ENCODE measurements around the gene PDGFD.

PDGFD gene

DNA sequence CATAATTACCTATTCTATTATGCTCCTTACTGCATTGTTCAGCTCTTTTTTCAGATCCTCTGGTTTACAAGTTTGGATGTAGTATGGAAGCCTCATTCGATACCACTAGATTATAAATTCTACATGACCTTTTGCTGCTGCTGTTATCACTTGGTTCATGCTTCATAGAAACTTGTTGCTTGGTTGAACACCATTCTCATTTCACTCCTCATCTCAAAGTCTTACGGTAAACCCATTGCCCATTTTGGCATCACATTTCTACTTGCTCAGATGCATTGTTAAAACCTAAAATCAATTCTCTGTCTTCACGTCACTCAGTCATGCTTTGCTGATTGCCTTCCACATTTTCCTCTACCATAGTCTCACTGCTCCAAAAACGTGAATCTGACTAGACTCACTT, 283.0 kb downstream of the PDGFD start:
- DNase-seq = no peak

DNA sequence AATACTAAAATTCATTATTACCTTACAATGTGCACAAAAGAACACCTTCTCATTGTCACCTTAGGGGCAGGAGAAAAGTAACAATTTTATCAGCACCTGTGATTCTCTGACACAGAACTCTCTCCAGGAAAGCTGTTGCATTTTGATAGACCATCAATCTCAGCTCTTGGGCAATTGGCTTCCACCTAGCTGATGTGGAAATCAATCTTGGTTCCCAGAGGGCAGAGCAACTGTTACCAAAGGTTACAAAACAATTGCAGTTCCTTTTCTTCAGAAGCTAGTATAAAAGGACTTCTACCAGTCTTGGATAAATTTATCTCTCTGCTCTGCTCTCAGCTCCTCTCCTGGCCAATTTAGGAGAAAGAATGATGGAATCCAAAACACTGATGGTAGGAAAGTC, 285.3 kb downstream of the PDGFD start:
- peak; percentile 61 to 69 for DNase-seq

DNA sequence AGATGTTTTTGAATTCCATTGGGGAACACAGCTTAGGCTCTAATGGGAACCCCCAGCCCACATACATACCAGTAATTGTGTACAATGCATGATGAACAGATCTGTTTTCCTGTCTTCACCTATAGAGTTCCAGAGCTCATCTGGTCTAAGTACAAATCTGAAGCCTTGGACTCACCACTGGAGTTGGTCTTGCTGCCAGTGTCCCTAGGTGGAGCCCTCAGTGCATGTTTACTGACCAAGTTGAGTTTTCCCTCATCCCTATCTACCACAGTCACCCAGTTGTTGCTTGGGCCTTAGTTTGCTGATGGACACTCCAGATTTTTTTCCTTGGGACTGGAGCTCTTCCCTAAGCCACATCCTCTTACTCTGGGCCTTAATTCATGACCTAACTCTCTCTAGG, 286.7 kb downstream of the PDGFD start:
- no peak for DNase-seq

DNA sequence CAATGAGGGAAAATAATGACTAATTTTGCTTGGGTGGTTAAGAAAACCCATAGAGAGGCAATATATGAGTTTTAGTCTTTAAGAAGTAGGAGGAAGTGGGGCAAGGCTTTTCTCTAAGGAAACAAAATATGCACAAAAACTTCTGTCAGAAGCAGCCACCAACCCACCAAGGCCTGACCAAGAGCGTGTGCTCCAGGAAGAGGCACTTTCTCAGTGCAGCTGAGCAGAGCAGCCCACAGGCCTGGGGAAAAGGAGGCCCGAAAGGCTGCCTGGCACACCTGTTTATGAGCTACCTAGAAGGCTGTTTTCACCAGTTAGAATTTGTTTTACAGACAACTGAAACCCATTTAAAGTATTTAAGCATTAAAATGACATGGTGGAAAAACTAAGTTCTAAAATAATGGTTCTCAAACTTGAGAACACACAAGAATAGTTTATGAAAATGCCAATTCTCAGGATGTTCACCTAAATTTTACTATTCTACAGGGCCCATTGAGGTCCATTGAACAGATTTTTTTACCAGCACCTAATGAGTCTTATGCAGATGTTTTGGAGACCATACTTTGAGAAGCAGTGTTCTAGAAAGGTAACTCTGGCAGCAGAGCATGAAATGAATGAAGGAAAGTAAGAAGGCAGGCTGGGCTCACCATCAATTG, 288.0 kb downstream of the PDGFD start:
- peak in 1 of 2 donors; percentile 24 for DNase-seq

DNA sequence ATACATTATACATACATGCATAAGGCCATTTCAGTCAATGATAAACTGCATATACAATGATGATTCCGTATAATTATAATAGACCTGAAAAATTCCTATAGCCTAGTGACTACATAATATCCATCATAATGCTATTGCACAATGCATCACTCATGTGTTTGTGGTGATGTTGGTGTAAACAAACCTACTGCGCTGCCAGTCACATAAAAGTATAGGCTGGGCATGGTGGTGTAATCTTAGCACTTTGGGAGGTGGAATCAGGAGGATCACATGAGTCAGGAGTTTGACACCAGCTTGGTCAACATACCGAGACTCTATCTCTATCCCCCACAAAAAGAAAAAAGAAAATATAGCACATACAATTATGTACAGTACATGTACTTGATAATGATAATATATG, 291.2 kb downstream of the PDGFD start:
- DNase-seq = peak; percentile 21 to 26

DNA sequence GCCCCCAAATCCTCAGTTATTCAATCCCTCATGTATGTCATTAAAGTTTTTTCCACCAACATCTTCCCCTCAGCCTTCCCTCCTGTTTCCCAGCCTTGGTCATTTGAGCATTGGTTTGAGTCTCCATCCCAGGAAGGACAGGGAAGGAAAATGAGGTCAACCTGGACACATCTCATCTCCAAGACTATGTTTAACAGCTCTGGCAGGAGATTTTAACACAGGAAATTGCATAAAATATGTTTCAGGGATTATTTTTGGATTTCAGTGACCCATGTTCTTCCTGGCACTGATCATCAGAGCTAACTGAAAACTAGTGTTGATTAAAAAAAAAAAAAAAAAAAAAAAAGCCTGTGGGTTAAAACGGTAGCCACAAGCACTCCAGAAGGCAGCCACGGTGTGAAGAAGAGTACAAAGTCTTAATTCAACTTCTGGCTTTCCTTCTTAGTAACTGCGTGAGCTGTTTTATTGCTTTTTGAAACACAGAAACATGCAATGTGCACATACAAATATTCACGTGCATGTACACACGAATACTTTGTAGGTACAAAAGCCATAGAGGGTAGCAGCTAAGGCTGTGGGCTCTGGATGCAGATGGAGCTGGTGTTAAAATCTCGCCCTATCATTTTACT, 291.9 kb downstream of the PDGFD start:
- no peak for DNase-seq

DNA sequence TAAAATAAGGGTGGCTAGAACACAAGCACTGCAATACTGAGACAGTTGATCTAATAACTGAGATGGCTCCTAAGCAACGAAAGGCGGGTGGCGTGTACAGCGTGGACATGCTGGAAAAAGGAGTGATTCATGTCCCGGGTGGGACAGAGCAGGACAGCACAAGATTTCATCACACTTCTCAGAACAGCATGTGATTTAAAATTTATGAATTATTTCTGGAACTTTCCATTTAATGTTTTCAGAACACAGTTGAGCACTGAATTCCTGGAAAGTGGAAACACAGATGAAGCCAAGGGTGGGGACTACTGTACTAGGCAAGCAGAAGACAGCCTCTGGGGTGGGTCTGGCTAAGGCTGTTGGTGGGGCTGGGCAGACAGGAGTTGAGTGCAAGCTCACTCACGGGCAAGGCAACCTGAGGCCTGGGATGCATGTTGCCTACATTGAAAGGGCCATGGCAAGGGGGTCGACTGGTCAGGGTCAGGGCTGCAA, 293.1 kb downstream of the PDGFD start:
- DNase-seq = peak; percentile 27 to 35

DNA sequence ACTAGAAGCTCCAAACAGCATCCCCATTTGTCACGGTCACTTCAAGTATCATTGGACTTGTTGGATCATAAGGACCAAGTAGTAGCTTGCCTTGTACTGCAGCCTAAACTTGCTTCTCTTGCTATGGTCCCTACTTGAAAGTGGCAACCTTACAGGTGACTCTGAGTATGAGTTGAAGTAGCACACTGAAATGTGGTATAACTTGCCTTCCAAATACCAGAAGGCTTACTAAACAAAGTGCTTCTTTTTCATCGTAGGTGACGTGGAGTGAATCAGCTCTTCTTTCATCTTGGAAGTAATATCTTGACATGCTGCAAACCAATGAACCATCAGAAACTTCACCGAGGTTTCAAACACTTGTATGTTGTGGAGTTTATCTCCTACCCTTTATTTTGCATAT, 296.5 kb downstream of the PDGFD start:
- DNase-seq = no peak

DNA sequence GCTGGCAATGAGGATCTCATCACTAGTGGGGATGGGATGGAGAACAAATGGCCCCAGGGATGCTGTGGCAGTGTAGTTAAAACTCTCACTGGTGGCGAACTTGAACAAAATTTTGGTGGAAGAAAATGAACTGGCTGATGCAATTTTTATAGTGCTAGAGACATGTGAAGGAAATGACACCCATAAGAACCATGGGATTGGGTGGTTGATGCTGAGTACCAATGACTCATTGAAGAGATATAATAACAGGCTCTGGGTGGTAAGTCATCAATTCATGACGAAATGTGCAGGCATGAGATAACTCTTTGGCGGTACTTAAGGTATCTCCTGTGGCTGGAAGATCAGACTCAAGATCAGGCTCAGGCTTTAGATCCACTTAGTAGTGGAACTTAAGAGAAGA, 300.4 kb downstream of the PDGFD start:
- no peak for DNase-seq

DNA sequence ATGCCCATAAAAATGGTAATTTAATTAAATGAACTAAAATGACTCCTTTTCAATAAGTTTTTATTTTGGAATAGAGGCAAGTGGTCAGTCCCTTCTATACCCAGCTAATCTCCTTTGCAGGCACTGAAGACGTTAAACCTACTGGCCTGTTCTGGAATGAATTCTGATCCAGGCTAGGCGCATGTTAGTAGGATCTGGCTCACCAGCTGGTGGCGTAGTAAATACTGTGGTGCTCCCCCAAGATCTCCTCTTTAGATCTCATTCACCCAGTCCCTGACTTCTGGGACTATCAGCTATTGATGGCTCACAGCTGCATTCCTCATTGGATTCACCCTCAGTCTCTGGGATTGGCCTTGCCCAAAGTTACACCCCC, 301.2 kb downstream of the PDGFD start:
- no peak for DNase-seq

DNA sequence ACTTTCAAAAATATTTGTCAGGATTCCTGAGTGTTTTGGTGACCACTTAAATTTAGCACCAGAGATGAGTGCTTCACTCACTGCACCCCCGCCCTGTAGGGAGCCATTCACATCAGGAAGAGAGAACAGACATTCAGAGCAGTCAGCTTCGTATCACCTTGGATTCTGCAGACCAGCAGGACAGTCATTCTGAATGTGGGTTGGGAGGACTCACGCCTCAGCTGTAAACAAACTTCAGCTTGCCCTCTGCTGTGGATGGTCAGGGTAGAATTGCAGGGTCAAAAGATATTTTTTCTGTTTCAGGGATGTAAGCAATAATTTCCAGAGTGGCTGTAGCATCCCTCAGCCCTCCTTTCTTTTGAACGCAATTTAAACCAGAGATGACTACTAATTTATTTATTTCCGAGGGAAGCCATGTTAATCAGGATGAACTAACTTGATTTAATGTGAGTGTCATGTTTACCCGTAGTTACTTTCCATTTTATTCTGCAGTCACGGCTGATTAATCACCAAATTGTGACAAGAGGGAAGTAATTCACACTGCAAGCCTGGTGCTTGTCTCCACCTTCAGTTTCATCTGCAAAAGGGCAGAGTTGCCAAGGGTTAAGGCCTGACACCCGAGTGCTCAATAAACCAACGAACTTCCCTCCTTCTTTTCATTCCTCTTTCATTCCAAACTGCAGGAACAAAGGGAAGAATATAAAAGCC, 301.7 kb downstream of the PDGFD start:
- DNase-seq = peak in 1 of 2 donors; percentile 13

All from inflammatory macrophage (primary cell).